SK-N-SH (cell line): ENCODE measurements around the gene DIRAS1.

Source experiments
- EP300 ChIP-seq, 2 experiments: IDR thresholded peaks; 2 replicates each; pipeline versions ENCODE4 v1.4.0 to v1.6.1; 2012; ENCODE audit warnings: borderline replicate concordance in 1 of 2, low read depth in 1 of 2, low read length in 1 of 2
- FOXJ3 ChIP-seq: sonication (generic); formaldehyde crosslinking; IDR thresholded peaks from 2 replicates; pipeline ENCODE4 v1.5.1; 2020; ENCODE audit warnings: mild to moderate bottlenecking, missing genetic modification reagents
- GABPA ChIP-seq: IDR thresholded peaks from 2 replicates; pipeline ENCODE4 v1.4.0; 2012; ENCODE audit warnings: low read depth, mild to moderate bottlenecking
- JUND ChIP-seq: IDR thresholded peaks from 2 replicates; pipeline ENCODE4 v1.4.0; 2012
- POLR2AphosphoS5 ChIP-seq: IDR thresholded peaks from 2 replicates; pipeline ENCODE4 v1.6.1; 2012; ENCODE audit warnings: low read depth, low read length
- RFX5 ChIP-seq: IDR thresholded peaks from 2 replicates; pipeline ENCODE4 v1.6.1; 2012; ENCODE audit warnings: mild to moderate bottlenecking, improper control_type of control experiment, low read length
- TCF12 ChIP-seq: IDR thresholded peaks from 2 replicates; pipeline ENCODE4 v1.4.0; 2012
- TEAD4 ChIP-seq: IDR thresholded peaks from 2 replicates; pipeline ENCODE4 v1.4.0; 2012; ENCODE audit warnings: mild to moderate bottlenecking, borderline replicate concordance; ENCODE audit not compliant: insufficient read depth
- TF ChIP-seq, protein P1 (sequence below): IDR thresholded peaks from 2 replicates; pipeline ENCODE4 v1.6.1; 2012; ENCODE audit warnings: mild to moderate bottlenecking, low read depth, low read length, moderate library complexity
- TF ChIP-seq, protein P2 (sequence below): fragments of 200-600 bp; sonication (generic); IDR thresholded peaks from 2 replicates; pipeline ENCODE4 v1.6.1; 2017; ENCODE audit warnings: antibody characterized with exemption, mild to moderate bottlenecking, moderate library complexity
- TF ChIP-seq, protein P3 (sequence below): fragments of 150-350 bp; IDR thresholded peaks from 2 replicates; pipeline ENCODE4 v1.6.1; 2017; ENCODE audit warnings: antibody characterized with exemption, low read length, low read depth, borderline replicate concordance
- TF ChIP-seq, protein P4 (sequence below): IDR thresholded peaks from 2 replicates; pipeline ENCODE4 v1.4.0; 2012; ENCODE audit warnings: low read depth
- TF ChIP-seq, protein P5 (sequence below): fragments of 150-350 bp; IDR thresholded peaks from 2 replicates; pipeline ENCODE4 v1.6.1; 2016; ENCODE audit warnings: mild to moderate bottlenecking, low read depth, low read length

DNA sequence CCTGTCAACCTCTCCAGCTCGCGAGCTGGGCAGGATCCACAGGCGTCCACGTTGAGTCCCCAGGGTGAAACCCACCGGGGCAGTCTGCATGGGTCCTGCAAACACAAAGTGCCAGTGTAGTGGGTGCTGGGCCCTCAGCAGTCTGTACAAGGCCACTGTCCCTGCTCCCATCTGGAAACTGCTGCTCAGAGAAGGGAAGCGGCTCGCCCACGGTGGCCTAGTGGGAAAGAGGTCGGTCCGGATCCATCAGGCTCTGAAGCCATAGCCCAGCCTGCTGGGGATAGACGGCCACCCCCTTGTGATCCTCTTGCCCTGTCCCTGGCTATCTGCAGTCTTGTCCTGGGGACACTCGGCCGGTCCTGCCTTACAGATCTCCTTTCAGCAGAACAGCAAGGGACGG is 2.6 kb upstream of the DIRAS1 start:
- TF ChIP-seq EP300 (IDR thresholded peaks at IDR 0.05; ENCODE audit: borderline replicate concordance in 1 of 2, low read depth in 1 of 2, low read length in 1 of 2), result no peak
- TF ChIP-seq, protein P1, sequence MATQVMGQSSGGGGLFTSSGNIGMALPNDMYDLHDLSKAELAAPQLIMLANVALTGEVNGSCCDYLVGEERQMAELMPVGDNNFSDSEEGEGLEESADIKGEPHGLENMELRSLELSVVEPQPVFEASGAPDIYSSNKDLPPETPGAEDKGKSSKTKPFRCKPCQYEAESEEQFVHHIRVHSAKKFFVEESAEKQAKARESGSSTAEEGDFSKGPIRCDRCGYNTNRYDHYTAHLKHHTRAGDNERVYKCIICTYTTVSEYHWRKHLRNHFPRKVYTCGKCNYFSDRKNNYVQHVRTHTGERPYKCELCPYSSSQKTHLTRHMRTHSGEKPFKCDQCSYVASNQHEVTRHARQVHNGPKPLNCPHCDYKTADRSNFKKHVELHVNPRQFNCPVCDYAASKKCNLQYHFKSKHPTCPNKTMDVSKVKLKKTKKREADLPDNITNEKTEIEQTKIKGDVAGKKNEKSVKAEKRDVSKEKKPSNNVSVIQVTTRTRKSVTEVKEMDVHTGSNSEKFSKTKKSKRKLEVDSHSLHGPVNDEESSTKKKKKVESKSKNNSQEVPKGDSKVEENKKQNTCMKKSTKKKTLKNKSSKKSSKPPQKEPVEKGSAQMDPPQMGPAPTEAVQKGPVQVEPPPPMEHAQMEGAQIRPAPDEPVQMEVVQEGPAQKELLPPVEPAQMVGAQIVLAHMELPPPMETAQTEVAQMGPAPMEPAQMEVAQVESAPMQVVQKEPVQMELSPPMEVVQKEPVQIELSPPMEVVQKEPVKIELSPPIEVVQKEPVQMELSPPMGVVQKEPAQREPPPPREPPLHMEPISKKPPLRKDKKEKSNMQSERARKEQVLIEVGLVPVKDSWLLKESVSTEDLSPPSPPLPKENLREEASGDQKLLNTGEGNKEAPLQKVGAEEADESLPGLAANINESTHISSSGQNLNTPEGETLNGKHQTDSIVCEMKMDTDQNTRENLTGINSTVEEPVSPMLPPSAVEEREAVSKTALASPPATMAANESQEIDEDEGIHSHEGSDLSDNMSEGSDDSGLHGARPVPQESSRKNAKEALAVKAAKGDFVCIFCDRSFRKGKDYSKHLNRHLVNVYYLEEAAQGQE, result no peak
- TF ChIP-seq, protein P2, sequence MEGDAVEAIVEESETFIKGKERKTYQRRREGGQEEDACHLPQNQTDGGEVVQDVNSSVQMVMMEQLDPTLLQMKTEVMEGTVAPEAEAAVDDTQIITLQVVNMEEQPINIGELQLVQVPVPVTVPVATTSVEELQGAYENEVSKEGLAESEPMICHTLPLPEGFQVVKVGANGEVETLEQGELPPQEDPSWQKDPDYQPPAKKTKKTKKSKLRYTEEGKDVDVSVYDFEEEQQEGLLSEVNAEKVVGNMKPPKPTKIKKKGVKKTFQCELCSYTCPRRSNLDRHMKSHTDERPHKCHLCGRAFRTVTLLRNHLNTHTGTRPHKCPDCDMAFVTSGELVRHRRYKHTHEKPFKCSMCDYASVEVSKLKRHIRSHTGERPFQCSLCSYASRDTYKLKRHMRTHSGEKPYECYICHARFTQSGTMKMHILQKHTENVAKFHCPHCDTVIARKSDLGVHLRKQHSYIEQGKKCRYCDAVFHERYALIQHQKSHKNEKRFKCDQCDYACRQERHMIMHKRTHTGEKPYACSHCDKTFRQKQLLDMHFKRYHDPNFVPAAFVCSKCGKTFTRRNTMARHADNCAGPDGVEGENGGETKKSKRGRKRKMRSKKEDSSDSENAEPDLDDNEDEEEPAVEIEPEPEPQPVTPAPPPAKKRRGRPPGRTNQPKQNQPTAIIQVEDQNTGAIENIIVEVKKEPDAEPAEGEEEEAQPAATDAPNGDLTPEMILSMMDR, result no peak
- no peak for TF ChIP-seq POLR2AphosphoS5
- TF ChIP-seq JUND, result no peak
- TF ChIP-seq TEAD4, result no peak
- TF ChIP-seq, protein P3, sequence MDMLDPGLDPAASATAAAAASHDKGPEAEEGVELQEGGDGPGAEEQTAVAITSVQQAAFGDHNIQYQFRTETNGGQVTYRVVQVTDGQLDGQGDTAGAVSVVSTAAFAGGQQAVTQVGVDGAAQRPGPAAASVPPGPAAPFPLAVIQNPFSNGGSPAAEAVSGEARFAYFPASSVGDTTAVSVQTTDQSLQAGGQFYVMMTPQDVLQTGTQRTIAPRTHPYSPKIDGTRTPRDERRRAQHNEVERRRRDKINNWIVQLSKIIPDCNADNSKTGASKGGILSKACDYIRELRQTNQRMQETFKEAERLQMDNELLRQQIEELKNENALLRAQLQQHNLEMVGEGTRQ, result no peak
- no peak for TF ChIP-seq FOXJ3
- no peak for TF ChIP-seq RFX5
- TF ChIP-seq TCF12, result no peak
- TF ChIP-seq, protein P4, sequence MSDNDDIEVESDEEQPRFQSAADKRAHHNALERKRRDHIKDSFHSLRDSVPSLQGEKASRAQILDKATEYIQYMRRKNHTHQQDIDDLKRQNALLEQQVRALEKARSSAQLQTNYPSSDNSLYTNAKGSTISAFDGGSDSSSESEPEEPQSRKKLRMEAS, result no peak
- TF ChIP-seq, protein P5, sequence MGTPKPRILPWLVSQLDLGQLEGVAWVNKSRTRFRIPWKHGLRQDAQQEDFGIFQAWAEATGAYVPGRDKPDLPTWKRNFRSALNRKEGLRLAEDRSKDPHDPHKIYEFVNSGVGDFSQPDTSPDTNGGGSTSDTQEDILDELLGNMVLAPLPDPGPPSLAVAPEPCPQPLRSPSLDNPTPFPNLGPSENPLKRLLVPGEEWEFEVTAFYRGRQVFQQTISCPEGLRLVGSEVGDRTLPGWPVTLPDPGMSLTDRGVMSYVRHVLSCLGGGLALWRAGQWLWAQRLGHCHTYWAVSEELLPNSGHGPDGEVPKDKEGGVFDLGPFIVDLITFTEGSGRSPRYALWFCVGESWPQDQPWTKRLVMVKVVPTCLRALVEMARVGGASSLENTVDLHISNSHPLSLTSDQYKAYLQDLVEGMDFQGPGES, result no peak
- TF ChIP-seq GABPA, result no peak
